22Rv1 (cell line): ENCODE results near the gene MORF4L1.

Experiments used
- CTCF ChIP-seq: fragments of 450-650 bp; IDR thresholded peaks from 2 replicates; pipeline ENCODE4 v1.5.1; 2017; ENCODE audit warnings: mild to moderate bottlenecking
- ZFX ChIP-seq: fragments of 450-650 bp; IDR thresholded peaks from 2 replicates; pipeline ENCODE4 v1.6.1; 2017; ENCODE audit warnings: antibody characterized with exemption, borderline replicate concordance

DNA sequence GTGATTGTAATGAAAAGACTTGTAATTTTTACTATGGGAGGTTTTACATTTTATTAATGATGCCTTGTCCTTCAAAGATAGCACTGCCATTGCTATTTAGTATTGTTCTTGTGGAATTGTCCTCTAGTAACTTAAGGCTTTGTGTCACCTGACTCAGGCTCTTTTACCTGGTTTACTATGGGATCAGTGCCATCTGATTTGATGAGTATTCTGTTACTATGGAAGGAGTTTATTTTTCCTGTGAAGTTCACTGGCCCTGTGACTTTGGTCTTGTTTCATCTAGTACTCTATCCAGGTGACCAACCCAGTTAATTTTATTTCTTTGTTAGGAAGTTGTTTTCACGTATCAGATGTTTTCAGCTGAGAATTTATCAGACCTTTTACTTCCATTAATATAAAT lies 9.0 kb downstream of the MORF4L1 start:
- no peak for TF ChIP-seq CTCF
- TF ChIP-seq ZFX, result no peak
